ENCODE measurements around the gene PARS2.

DNA sequence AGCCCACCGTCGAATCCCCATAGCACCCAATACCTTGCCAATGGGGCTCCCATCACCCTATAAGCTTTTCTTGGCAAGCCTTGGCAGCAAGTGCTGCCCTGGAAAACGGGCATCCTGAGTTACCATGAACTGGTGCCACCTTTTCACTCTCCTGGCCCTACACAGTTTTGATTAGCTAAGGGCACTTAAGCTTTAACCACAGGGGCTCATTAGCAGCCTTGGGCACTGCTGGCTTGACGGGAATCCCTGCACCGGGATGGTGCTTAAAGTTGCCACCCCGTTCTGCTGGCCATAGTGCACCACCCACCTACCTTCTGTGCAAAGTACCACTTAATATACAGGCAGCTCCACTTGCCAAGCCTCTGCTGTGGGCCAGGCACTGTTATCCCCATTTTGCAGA, 13.7 kb downstream of the PARS2 start:
- TF ChIP-seq, protein P1, sequence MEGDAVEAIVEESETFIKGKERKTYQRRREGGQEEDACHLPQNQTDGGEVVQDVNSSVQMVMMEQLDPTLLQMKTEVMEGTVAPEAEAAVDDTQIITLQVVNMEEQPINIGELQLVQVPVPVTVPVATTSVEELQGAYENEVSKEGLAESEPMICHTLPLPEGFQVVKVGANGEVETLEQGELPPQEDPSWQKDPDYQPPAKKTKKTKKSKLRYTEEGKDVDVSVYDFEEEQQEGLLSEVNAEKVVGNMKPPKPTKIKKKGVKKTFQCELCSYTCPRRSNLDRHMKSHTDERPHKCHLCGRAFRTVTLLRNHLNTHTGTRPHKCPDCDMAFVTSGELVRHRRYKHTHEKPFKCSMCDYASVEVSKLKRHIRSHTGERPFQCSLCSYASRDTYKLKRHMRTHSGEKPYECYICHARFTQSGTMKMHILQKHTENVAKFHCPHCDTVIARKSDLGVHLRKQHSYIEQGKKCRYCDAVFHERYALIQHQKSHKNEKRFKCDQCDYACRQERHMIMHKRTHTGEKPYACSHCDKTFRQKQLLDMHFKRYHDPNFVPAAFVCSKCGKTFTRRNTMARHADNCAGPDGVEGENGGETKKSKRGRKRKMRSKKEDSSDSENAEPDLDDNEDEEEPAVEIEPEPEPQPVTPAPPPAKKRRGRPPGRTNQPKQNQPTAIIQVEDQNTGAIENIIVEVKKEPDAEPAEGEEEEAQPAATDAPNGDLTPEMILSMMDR (IDR thresholded peaks at IDR 0.05), result no peak
- TF ChIP-seq POLR2AphosphoS5 (IDR thresholded peaks at IDR 0.05) (no peak), POLR2A (IDR thresholded peaks at IDR 0.05) (no peak)

Data from prostate gland (tissue), 2 donors.